ENCODE data around the gene UNC93A.
"Not testable (repeated sequence)": the region's sequence is repeated elsewhere in the genome, so short reads cannot be mapped to it uniquely, and the experiment has no call there.

The UNC93A gene

GRCh38 chr6:167294651-167295494 lies 3.8 kb downstream of the UNC93A start:
- DNase-seq, result no peak

- DNase-seq, result no peak
These were observed 4.6 kb downstream of the UNC93A start for GRCh38 chr6:167295495-167296292.

- no peak for DNase-seq
These were observed 5.2 kb downstream of the UNC93A start for GRCh38 chr6:167296293-167296690.

GRCh38 chr6:167296902-167297301 lies 5.8 kb downstream of the UNC93A start:
- DNase-seq, result no peak

- no peak for DNase-seq
These were observed 7.0 kb downstream of the UNC93A start for GRCh38 chr6:167298127-167298526.

GRCh38 chr6:167299641-167300308 lies 8.7 kb downstream of the UNC93A start:
- no peak for DNase-seq

- no peak for DNase-seq
These were observed 10.0 kb downstream of the UNC93A start for GRCh38 chr6:167300902-167301777.

GRCh38 chr6:167302074-167302473 lies 11.0 kb downstream of the UNC93A start:
- no peak for DNase-seq

- DNase-seq, result no peak
These were observed 11.7 kb downstream of the UNC93A start for GRCh38 chr6:167302796-167303195.

GRCh38 chr6:167303675-167304625 lies 12.8 kb downstream of the UNC93A start:
- DNase-seq, result no peak

- no peak for DNase-seq
These were observed 13.8 kb downstream of the UNC93A start for GRCh38 chr6:167304912-167305311.

GRCh38 chr6:167305796-167306195 lies 14.7 kb downstream of the UNC93A start:
- no peak for DNase-seq

GRCh38 chr6:167306401-167306998 lies 15.4 kb downstream of the UNC93A start:
- DNase-seq, result no peak

- DNase-seq, result no peak
These were observed 16.3 kb downstream of the UNC93A start for GRCh38 chr6:167307342-167307955.

GRCh38 chr6:167308207-167308606 lies 17.1 kb downstream of the UNC93A start:
- DNase-seq, result no peak

GRCh38 chr6:167309355-167310192 lies 18.5 kb downstream of the UNC93A start:
- not testable (repeated sequence) for DNase-seq

GRCh38 chr6:167311286-167311685 lies 20.2 kb downstream of the UNC93A start:
- DNase-seq, result no peak

- not testable (repeated sequence) for DNase-seq
These were observed 20.6 kb downstream of the UNC93A start for GRCh38 chr6:167311691-167312090.

- no peak for DNase-seq
These were observed 23.2 kb downstream of the UNC93A start for GRCh38 chr6:167314180-167314821.

Data from stimulated activated CD4-positive, alpha-beta T cell treated with anti-CD3 and anti-CD28 coated beads, Interleukin-12 subunit alpha, Interleukin-12 subunit beta, amount 100 ng/mL, for 4 hours (primary cell).